ENCODE results near the gene PRSS36. TPM values are rescaled to one million over a fixed set of nuclear protein-coding genes. Genes with fewer than 3 reads are reported as not detected.

PRSS36 gene
- total and polyA plus RNA-seq, 4 donors = 0.09 to 2.1 (median 0.62) TPM

DNA sequence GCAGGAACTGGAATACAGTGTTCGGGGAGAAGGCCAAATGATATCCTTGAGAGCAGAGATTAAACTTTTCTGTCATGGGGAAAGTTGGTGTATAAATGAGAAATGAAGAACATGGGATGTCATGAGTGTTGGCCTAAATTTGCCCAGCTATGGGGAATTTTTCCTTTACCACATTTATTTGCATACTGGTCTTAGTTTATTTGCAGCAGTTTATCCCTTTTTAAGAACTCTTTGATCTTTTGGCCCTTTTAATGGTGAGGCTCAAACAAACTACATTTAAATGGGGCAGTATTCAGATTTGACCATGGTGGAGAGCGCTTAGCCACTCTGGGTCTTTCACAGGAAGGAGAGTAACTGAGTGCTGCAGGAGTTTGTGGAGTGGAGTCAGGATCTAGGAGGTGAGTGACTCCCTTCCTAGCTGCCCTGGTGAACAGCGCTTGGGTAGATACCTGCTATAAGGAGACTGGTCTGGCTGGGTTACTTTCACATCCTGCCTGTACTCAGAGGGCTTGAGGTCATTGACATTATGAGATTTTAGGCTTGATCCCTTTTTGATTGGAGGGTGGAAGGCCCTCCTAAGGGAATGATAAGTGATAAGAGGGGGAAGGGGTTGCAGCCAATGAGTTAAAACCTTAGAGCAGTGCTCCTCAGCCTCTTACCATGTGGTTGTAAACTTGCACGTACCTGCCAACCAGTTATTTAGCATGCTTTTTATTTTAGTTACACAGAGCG, 42.0 kb upstream of the PRSS36 start:
- TF ChIP-seq HNF4A (conservative IDR thresholded peaks at IDR 0.05) (no peak), MAX (IDR thresholded peaks at IDR 0.05) (no peak), HNF4G (IDR thresholded peaks at IDR 0.05) (no peak), ZBTB33 (IDR thresholded peaks at IDR 0.05) (no peak), RXRA (IDR thresholded peaks at IDR 0.05) (no peak)
- no peak for DNase-seq (ENCODE audit: low spot score)
- H3K4me3 ChIP-seq (ENCODE audit: low read depth in 1 of 3, low read length in 3 of 3) = no peak overlapping the region
- no peaks in the 10 kb centered on the region for H3K27me3 ChIP-seq (ENCODE audit: control insufficient read depth in 4 of 4, insufficient read depth in 4 of 4, low read length in 3 of 4)
- peaks cover 24 to 78% (median 70%) of the 10 kb centered on the region in 4 donors for H3K36me3 ChIP-seq (ENCODE audit: control insufficient read depth in 4 of 4, insufficient read depth in 3 of 4, low read depth in 1 of 4, low read length in 3 of 4)
- no peaks in the 10 kb centered on the region for H3K9me3 ChIP-seq (ENCODE audit: control insufficient read depth in 4 of 4, low read length in 3 of 4)
- 89% methylated on average over 5 of the region's 5 CpGs for WGBS
- H3K4me1 ChIP-seq (ENCODE audit: control insufficient read depth in 4 of 4, insufficient read depth in 4 of 4, low read length in 3 of 4) = no peaks in the 10 kb centered on the region
- no peak overlapping the region for H3K9ac ChIP-seq (ENCODE audit: low read depth in 1 of 2, low read length in 2 of 2)
- H3K27ac ChIP-seq (ENCODE audit: low read depth in 1 of 2, low read length in 2 of 2) = no peak overlapping the region

GRCh38 chr16:31190818-31191444, 41.1 kb upstream of the PRSS36 start:
- 97% methylated on average over 17 of the region's 17 CpGs for WGBS
- no peaks in the 10 kb centered on the region for H3K4me1 ChIP-seq (ENCODE audit: control insufficient read depth in 4 of 4, insufficient read depth in 4 of 4, low read length in 3 of 4)
- H3K9me3 ChIP-seq (ENCODE audit: control insufficient read depth in 4 of 4, low read length in 3 of 4) = no peaks in the 10 kb centered on the region
- H3K27me3 ChIP-seq (ENCODE audit: control insufficient read depth in 4 of 4, insufficient read depth in 4 of 4, low read length in 3 of 4) = no peaks in the 10 kb centered on the region
- TF ChIP-seq GABPA (IDR thresholded peaks at IDR 0.05 in 1 of 2, conservative IDR thresholded peaks at IDR 0.05 in 1 of 2) (no peak), ZBTB33 (IDR thresholded peaks at IDR 0.05) (no peak)
- H3K36me3 ChIP-seq (ENCODE audit: control insufficient read depth in 4 of 4, insufficient read depth in 3 of 4, low read depth in 1 of 4, low read length in 3 of 4) = peaks cover 23 to 87% (median 75%) of the 10 kb centered on the region in 4 donors
- H3K4me3 ChIP-seq (ENCODE audit: low read depth in 1 of 3, low read length in 3 of 3) = no peak overlapping the region
- DNase-seq (ENCODE audit: low spot score) = no peak
- no peak overlapping the region for H3K9ac ChIP-seq (ENCODE audit: low read depth in 1 of 2, low read length in 2 of 2)
- no peak overlapping the region for H3K27ac ChIP-seq (ENCODE audit: low read depth in 1 of 2, low read length in 2 of 2)

DNA sequence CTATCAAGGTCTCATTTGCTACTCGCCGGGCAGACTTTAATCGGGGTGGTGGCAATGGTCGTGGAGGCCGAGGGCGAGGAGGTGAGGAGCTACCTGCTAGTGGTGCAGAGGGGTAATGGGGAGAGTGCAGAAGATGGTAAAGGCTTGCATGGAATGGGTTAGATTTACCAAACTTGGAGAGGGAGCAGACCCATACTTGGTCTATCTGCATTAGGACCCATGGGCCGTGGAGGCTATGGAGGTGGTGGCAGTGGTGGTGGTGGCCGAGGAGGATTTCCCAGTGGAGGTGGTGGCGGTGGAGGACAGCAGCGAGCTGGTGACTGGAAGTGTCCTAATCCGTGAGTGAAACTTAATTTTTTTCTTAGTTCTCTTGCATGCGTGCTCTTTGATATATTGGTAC, 40.2 kb upstream of the PRSS36 start:
- Histone ChIP-seq H3K27ac (ENCODE audit: low read depth in 1 of 2, low read length in 2 of 2) (no peak overlapping the region), H3K9me3 (ENCODE audit: control insufficient read depth in 4 of 4, low read length in 3 of 4) (no peaks in the 10 kb centered on the region), H3K27me3 (ENCODE audit: control insufficient read depth in 4 of 4, insufficient read depth in 4 of 4, low read length in 3 of 4) (no peaks in the 10 kb centered on the region), H3K4me1 (ENCODE audit: control insufficient read depth in 4 of 4, insufficient read depth in 4 of 4, low read length in 3 of 4) (peaks cover 0 to 3% (median 0%) of the 10 kb centered on the region in 4 donors), H3K4me3 (ENCODE audit: low read depth in 1 of 3, low read length in 3 of 3) (no peak overlapping the region), H3K9ac (ENCODE audit: low read depth in 1 of 2, low read length in 2 of 2) (no peak overlapping the region), H3K36me3 (ENCODE audit: control insufficient read depth in 4 of 4, insufficient read depth in 3 of 4, low read depth in 1 of 4, low read length in 3 of 4) (peaks cover 22 to 93% (median 79%) of the 10 kb centered on the region in 4 donors)
- 96% methylated on average over 12 of the region's 12 CpGs for whole genome bisulfite sequencing
- no peak for TF ChIP-seq NR2F2 (IDR thresholded peaks at IDR 0.05)
- TF ChIP-seq HNF4G (IDR thresholded peaks at IDR 0.05) = no peak
- TF ChIP-seq MAX (IDR thresholded peaks at IDR 0.05) = no peak
- no peak for TF ChIP-seq RAD21 (IDR thresholded peaks at IDR 0.05)
- no peak for TF ChIP-seq GABPA (IDR thresholded peaks at IDR 0.05 in 1 of 2, conservative IDR thresholded peaks at IDR 0.05 in 1 of 2)
- DNase-seq (ENCODE audit: low spot score) = no peak

Measured in liver (tissue), 9 donors.